Mesenchymal stem cell (in vitro differentiated cells and primary cell): Measurements from ENCODE around the gene TMCO4.

Source experiments
- DNase-seq: peaks from one replicate; pipeline ENCODE4 v3.0.0-alpha.2; 2013
- H2AFZ ChIP-seq: one replicate; pipeline ENCODE4 v1.6.1; 2013; ENCODE audit warnings: low read depth, mild to moderate bottlenecking, control low read depth, inconsistent platforms, low read length, moderate library complexity
- H2AK5ac ChIP-seq: 2 replicates; pipeline ENCODE4 v1.6.1; 2013; ENCODE audit warnings: low read length, moderate library complexity, mild to moderate bottlenecking, inconsistent platforms; ENCODE audit not compliant: severe bottlenecking
- H2BK120ac ChIP-seq: one replicate; pipeline ENCODE4 v1.6.1; 2013; ENCODE audit warnings: low read depth, mild to moderate bottlenecking, inconsistent platforms, low read length, moderate library complexity
- H2BK12ac ChIP-seq, 2 experiments: one replicate each; pipeline ENCODE4 v1.6.1; 2013; ENCODE audit warnings: inconsistent platforms in 2 of 2, low read length in 2 of 2, mild to moderate bottlenecking in 2 of 2, moderate library complexity in 2 of 2, control low read depth in 1 of 2
- H2BK15ac ChIP-seq: one replicate; pipeline ENCODE4 v1.6.1; 2013; ENCODE audit warnings: mild to moderate bottlenecking, low read depth, inconsistent platforms; ENCODE audit not compliant: poor library complexity, severe bottlenecking
- H2BK5ac ChIP-seq: 2 replicates; pipeline ENCODE4 v1.6.1; 2013; ENCODE audit warnings: low read depth, mild to moderate bottlenecking, low read length, control low read depth, inconsistent platforms; ENCODE audit not compliant: poor library complexity, severe bottlenecking
- H3K14ac ChIP-seq, 2 experiments: one replicate each; pipeline ENCODE4 v1.6.1; 2013; ENCODE audit warnings: inconsistent platforms in 2 of 2, low read length in 2 of 2, control low read depth in 1 of 2, mild to moderate bottlenecking in 1 of 2, moderate library complexity in 1 of 2
- H3K18ac ChIP-seq, 2 experiments: one replicate each; pipeline ENCODE4 v1.6.1; 2013; ENCODE audit warnings: inconsistent platforms in 2 of 2, low read length in 2 of 2, control low read depth in 1 of 2, low read depth in 1 of 2, mild to moderate bottlenecking in 1 of 2
- H3K23ac ChIP-seq, 2 experiments: one replicate each; pipeline ENCODE4 v1.6.1; 2013; ENCODE audit warnings: inconsistent platforms in 2 of 2, low read length in 2 of 2, mild to moderate bottlenecking in 2 of 2, moderate library complexity in 2 of 2, control low read depth in 1 of 2
- H3K27ac ChIP-seq: 2 replicates; pipeline ENCODE4 v1.5.1; 2013; ENCODE audit warnings: mild to moderate bottlenecking, moderate library complexity, low read length, control low read depth, inconsistent platforms; ENCODE audit not compliant: poor library complexity, severe bottlenecking
- H3K27me3 ChIP-seq, 2 experiments: 2 replicates each; pipeline versions ENCODE4 v1.6.1 to v1.7.0; 2013; ENCODE audit warnings: low read length in 2 of 2, mild to moderate bottlenecking in 2 of 2, moderate library complexity in 2 of 2, control low read depth in 1 of 2, inconsistent platforms in 1 of 2; ENCODE audit not compliant: control insufficient read depth in 1 of 2, insufficient read depth in 1 of 2
- H3K36me3 ChIP-seq, 2 experiments: 2 replicates each; pipeline versions ENCODE4 v1.6.1 to v1.7.0; 2013; ENCODE audit warnings: low read length in 2 of 2, control low read depth in 1 of 2, inconsistent platforms in 1 of 2, low read depth in 1 of 2, mild to moderate bottlenecking in 1 of 2; ENCODE audit not compliant: insufficient read depth in 2 of 2, control insufficient read depth in 1 of 2
- H3K4ac ChIP-seq, 2 experiments: one replicate each; pipeline ENCODE4 v1.6.1; 2013; ENCODE audit warnings: inconsistent platforms in 2 of 2, low read length in 2 of 2, mild to moderate bottlenecking in 2 of 2, moderate library complexity in 2 of 2, control low read depth in 1 of 2, low read depth in 1 of 2
- H3K4me1 ChIP-seq: 2 replicates; pipeline ENCODE4 v1.6.1; 2013; ENCODE audit warnings: low read depth, low read length, control low read depth; ENCODE audit not compliant: control insufficient read depth, insufficient read depth
- H3K4me2 ChIP-seq: 2 replicates; pipeline ENCODE4 v1.6.1; 2013; ENCODE audit warnings: low read length, mild to moderate bottlenecking, inconsistent platforms; ENCODE audit not compliant: poor library complexity, severe bottlenecking
- H3K4me3 ChIP-seq, 2 experiments: 2 replicates each; pipeline versions ENCODE4 v1.5.1 to v1.7.0; 2013; ENCODE audit warnings: low read length in 2 of 2, mild to moderate bottlenecking in 2 of 2, control low read depth in 1 of 2, low read depth in 1 of 2; ENCODE audit not compliant: insufficient read depth in 1 of 2
- H3K79me1 ChIP-seq: replicated peaks from 2 replicates; pipeline ENCODE4 v1.6.1; 2013; ENCODE audit warnings: mild to moderate bottlenecking, control low read depth, low read length, inconsistent platforms; ENCODE audit not compliant: poor library complexity, severe bottlenecking
- H3K9ac ChIP-seq: 2 replicates; pipeline ENCODE4 v1.7.0; 2013; ENCODE audit warnings: mild to moderate bottlenecking, low read length, moderate library complexity
- H3K9me3 ChIP-seq: 2 replicates; pipeline ENCODE4 v1.7.0; 2013; ENCODE audit warnings: mild to moderate bottlenecking, low read length; ENCODE audit not compliant: control insufficient read depth
- H4K8ac ChIP-seq: one replicate; pipeline ENCODE4 v1.6.1; 2013; ENCODE audit warnings: inconsistent platforms, mild to moderate bottlenecking, low read length, moderate library complexity
- H4K91ac ChIP-seq: one replicate; pipeline ENCODE4 v1.6.1; 2013; ENCODE audit warnings: mild to moderate bottlenecking, low read length, inconsistent platforms
- WGBS: methylation state at CpG from one replicate; pipeline ENCODE4 v1.1.7; 2013; ENCODE audit warnings: mixed read lengths; 5-methylcytosine and 5-hydroxymethylcytosine counted together

Gene TMCO4

GRCh38 chr1:19750101-19750881 lies 49.4 kb downstream of the TMCO4 start:
- 90% methylated on average over 15 of the region's 15 CpGs for WGBS
- no peak overlapping the region for H3K23ac ChIP-seq
- no peak overlapping the region for H2BK12ac ChIP-seq
- H2AK5ac ChIP-seq: no peak overlapping the region
- no peak overlapping the region for H2BK5ac ChIP-seq
- H4K8ac ChIP-seq: no peak overlapping the region
- H3K4me2 ChIP-seq: no peak overlapping the region
- no peak overlapping the region for H3K14ac ChIP-seq
- H3K27ac ChIP-seq: no peak overlapping the region
- no peak overlapping the region for H2AFZ ChIP-seq
- no peak overlapping the region for H3K18ac ChIP-seq
- H4K91ac ChIP-seq: peak overlapping the region; percentile 11
- H3K27me3 ChIP-seq: no peaks in the 10 kb centered on the region
- peaks cover 36 to 45% of the 10 kb centered on the region in 2 experiments for H3K36me3 ChIP-seq
- H3K9me3 ChIP-seq: no peaks in the 10 kb centered on the region
- H3K4me3 ChIP-seq: no peak overlapping the region
- no peak for DNase-seq
- H2BK15ac ChIP-seq: no peak overlapping the region
- no peak overlapping the region for H2BK120ac ChIP-seq
- H3K79me1 ChIP-seq: no peaks in the 10 kb centered on the region
- H3K4me1 ChIP-seq: peaks cover 3% of the 10 kb centered on the region
- no peak overlapping the region for H3K4ac ChIP-seq
- H3K9ac ChIP-seq: no peak overlapping the region

GRCh38 chr1:19749685-19750084 lies 50.0 kb downstream of the TMCO4 start:
- Histone ChIP-seq H3K9ac (no peak overlapping the region), H3K23ac (no peak overlapping the region), H3K27me3 (no peaks in the 10 kb centered on the region), H4K91ac (no peak overlapping the region), H3K4me3 (no peak overlapping the region), H2AFZ (no peak overlapping the region), H2BK12ac (no peak overlapping the region), H4K8ac (no peak overlapping the region), H2AK5ac (no peak overlapping the region), H3K18ac (no peak overlapping the region), H3K14ac (no peak overlapping the region), H3K36me3 (peaks cover 36 to 45% of the 10 kb centered on the region in 2 experiments), H3K79me1 (no peaks in the 10 kb centered on the region), H3K9me3 (no peaks in the 10 kb centered on the region), H2BK120ac (no peak overlapping the region), H2BK5ac (no peak overlapping the region), H3K27ac (no peak overlapping the region), H3K4me2 (no peak overlapping the region), H3K4ac (no peak overlapping the region), H2BK15ac (no peak overlapping the region), H3K4me1 (peaks cover 3% of the 10 kb centered on the region)
- 100% methylated on average over 1 of the region's 1 CpG for WGBS
- no peak for DNase-seq

- no peak overlapping the region for H3K14ac ChIP-seq
- H2BK12ac ChIP-seq: no peak overlapping the region
- no peak overlapping the region for H2BK5ac ChIP-seq
- peaks cover 35 to 36% of the 10 kb centered on the region in 2 experiments for H3K36me3 ChIP-seq
- no peak overlapping the region for H3K9ac ChIP-seq
- H3K9me3 ChIP-seq: no peaks in the 10 kb centered on the region
- H3K27ac ChIP-seq: no peak overlapping the region
- H4K91ac ChIP-seq: no peak overlapping the region
- H3K4ac ChIP-seq: no peak overlapping the region
- H3K79me1 ChIP-seq: no peaks in the 10 kb centered on the region
- 67% methylated on average over 1 of the region's 1 CpG for WGBS
- H2BK120ac ChIP-seq: no peak overlapping the region
- no peak overlapping the region for H3K4me2 ChIP-seq
- H3K27me3 ChIP-seq: no peaks in the 10 kb centered on the region
- no peak overlapping the region for H4K8ac ChIP-seq
- no peak overlapping the region for H2AK5ac ChIP-seq
- no peak overlapping the region for H2BK15ac ChIP-seq
- no peak overlapping the region for H3K23ac ChIP-seq
- H3K18ac ChIP-seq: no peak overlapping the region
- H3K4me1 ChIP-seq: peaks cover 3% of the 10 kb centered on the region
- H3K4me3 ChIP-seq: no peak overlapping the region
- no peak overlapping the region for H2AFZ ChIP-seq
- DNase-seq: no peak
Observed at GRCh38 chr1:19747761-19748160, 52.0 kb downstream of the TMCO4 start.

GRCh38 chr1:19744886-19745285 lies 54.8 kb downstream of the TMCO4 start:
- Histone ChIP-seq H2BK5ac (no peak overlapping the region), H3K4ac (no peak overlapping the region), H2BK12ac (no peak overlapping the region), H2BK15ac (no peak overlapping the region), H2AK5ac (no peak overlapping the region), H3K23ac (no peak overlapping the region), H2AFZ (no peak overlapping the region), H3K4me1 (peaks cover 3% of the 10 kb centered on the region), H2BK120ac (no peak overlapping the region), H3K27me3 (no peaks in the 10 kb centered on the region), H3K9me3 (no peaks in the 10 kb centered on the region), H3K9ac (no peak overlapping the region), H3K14ac (no peak overlapping the region), H3K27ac (no peak overlapping the region), H3K79me1 (no peaks in the 10 kb centered on the region), H3K4me3 (no peak overlapping the region), H4K91ac (no peak overlapping the region), H4K8ac (no peak overlapping the region), H3K36me3 (peaks cover 41 to 43% of the 10 kb centered on the region in 2 experiments), H3K4me2 (no peak overlapping the region), H3K18ac (no peak overlapping the region)
- 100% methylated on average over 1 of the region's 1 CpG for WGBS
- no peak for DNase-seq
